ENCODE data around the gene NR6A1.
"Not testable (repeated sequence)": the region's sequence is repeated elsewhere in the genome, so short reads cannot be mapped to it uniquely, and the experiment has no call there.

NR6A1 gene

GRCh38 chr9:124752967-124753366 lies 18.1 kb downstream of the NR6A1 start:
- Histone ChIP-seq H3K27ac (0 out of 2 replicates have a peak overlapping the region, but pooled peaks have one; percentile 29), H3K4me3 (no peak overlapping the region), H3K9me3 (ENCODE audit: low read depth, low read length) (no peaks in the 10 kb centered on the region), H3K9ac (ENCODE audit: insufficient read length) (no peak overlapping the region), H3K36me3 (ENCODE audit: insufficient read depth, low read length) (no peaks in the 10 kb centered on the region)
- DNase-seq (ENCODE audit: low read depth, low spot score): no peak
- no peak for TF ChIP-seq POLR2AphosphoS5 (IDR thresholded peaks at IDR 0.05; ENCODE audit: borderline replicate concordance, low read depth, low read length)
- no peak for TF ChIP-seq EZH2 (IDR thresholded peaks at IDR 0.05)
- no peak for TF ChIP-seq FOXP2 (optimal IDR thresholded peaks at IDR 0.05; ENCODE audit: control extremely low read depth, extremely low read length, insufficient read depth)

DNA sequence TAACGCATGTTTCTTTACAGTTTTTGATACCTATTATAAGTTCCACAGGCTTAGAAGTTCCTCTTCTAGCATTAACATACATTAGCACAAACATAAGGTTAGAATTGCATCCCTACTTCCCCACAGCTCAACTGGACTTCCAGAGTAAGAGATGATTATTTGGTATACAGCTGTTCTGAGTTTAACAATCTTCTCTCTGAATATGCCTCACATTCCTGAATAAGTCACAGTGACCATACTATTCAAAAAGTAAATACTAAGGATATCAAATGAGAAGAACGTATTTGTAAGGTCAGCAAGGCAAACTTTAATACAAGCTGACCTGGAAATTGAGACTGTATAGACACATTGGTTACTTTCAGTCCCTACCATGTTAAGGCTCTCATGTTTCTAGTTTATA lies 21.3 kb downstream of the NR6A1 start:
- no peaks in the 10 kb centered on the region for H3K36me3 ChIP-seq (ENCODE audit: insufficient read depth, low read length)
- DNase-seq (ENCODE audit: low read depth, low spot score): no peak
- no peak overlapping the region for H3K27ac ChIP-seq
- no peak overlapping the region for H3K4me3 ChIP-seq
- no peak overlapping the region for H3K9ac ChIP-seq (ENCODE audit: insufficient read length)
- H3K9me3 ChIP-seq (ENCODE audit: low read depth, low read length): no peaks in the 10 kb centered on the region
- TF ChIP-seq FOXP2 (optimal IDR thresholded peaks at IDR 0.05; ENCODE audit: control extremely low read depth, extremely low read length, insufficient read depth): no peak
- TF ChIP-seq EZH2 (IDR thresholded peaks at IDR 0.05): no peak
- no peak for TF ChIP-seq POLR2AphosphoS5 (IDR thresholded peaks at IDR 0.05; ENCODE audit: borderline replicate concordance, low read depth, low read length)

DNA sequence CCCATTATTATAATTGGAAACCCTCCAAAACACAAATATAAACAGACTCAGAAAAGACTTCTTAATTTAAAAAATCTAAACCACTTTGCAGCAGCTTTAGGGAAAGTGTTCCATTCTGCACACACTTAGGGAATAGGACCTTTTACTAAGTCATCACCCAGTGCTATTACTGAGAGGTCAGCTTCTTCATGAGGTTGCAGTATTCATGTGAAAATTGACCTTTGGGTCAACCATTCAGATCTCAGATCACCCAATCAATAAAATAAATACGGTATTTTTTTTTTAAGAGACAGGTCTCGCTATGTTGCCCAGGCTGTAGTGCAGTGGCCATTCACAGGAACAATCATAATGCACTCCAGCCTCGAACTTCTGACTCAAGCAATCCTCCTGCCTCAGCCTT lies 21.8 kb downstream of the NR6A1 start:
- no peak overlapping the region for H3K4me3 ChIP-seq
- H3K36me3 ChIP-seq (ENCODE audit: insufficient read depth, low read length): no peaks in the 10 kb centered on the region
- no peaks in the 10 kb centered on the region for H3K9me3 ChIP-seq (ENCODE audit: low read depth, low read length)
- no peak overlapping the region for H3K27ac ChIP-seq
- TF ChIP-seq EZH2 (IDR thresholded peaks at IDR 0.05) (no peak), FOXP2 (optimal IDR thresholded peaks at IDR 0.05; ENCODE audit: control extremely low read depth, extremely low read length, insufficient read depth) (no peak), POLR2AphosphoS5 (IDR thresholded peaks at IDR 0.05; ENCODE audit: borderline replicate concordance, low read depth, low read length) (no peak)
- no peak for DNase-seq (ENCODE audit: low read depth, low spot score)
- no peak overlapping the region for H3K9ac ChIP-seq (ENCODE audit: insufficient read length)

DNA sequence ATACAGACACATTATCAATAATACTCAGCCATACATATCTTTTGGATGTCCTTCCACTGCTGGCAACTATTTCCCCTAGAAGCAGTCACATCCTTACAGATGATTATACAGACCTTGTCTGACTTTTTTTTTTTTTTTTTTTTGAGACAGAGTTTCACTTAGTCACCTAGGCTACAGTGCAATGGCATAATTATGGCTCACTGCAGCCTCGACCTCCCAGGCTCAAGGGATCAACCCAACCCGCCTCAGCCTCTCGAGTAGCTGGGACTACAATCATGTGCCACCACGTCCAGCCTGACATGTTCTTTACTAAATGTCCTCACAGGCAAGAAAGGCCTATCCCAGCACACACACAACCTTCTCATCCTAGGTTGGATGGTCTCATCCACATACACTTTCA lies 24.0 kb downstream of the NR6A1 start:
- Histone ChIP-seq H3K36me3 (ENCODE audit: insufficient read depth, low read length) (no peaks in the 10 kb centered on the region), H3K9me3 (ENCODE audit: low read depth, low read length) (no peaks in the 10 kb centered on the region), H3K4me3 (no peak overlapping the region), H3K27ac (no peak overlapping the region), H3K9ac (ENCODE audit: insufficient read length) (no peak overlapping the region)
- TF ChIP-seq EZH2 (IDR thresholded peaks at IDR 0.05) (no peak), POLR2AphosphoS5 (IDR thresholded peaks at IDR 0.05; ENCODE audit: borderline replicate concordance, low read depth, low read length) (no peak), FOXP2 (optimal IDR thresholded peaks at IDR 0.05; ENCODE audit: control extremely low read depth, extremely low read length, insufficient read depth) (no peak)
- DNase-seq (ENCODE audit: low read depth, low spot score): no peak

DNA sequence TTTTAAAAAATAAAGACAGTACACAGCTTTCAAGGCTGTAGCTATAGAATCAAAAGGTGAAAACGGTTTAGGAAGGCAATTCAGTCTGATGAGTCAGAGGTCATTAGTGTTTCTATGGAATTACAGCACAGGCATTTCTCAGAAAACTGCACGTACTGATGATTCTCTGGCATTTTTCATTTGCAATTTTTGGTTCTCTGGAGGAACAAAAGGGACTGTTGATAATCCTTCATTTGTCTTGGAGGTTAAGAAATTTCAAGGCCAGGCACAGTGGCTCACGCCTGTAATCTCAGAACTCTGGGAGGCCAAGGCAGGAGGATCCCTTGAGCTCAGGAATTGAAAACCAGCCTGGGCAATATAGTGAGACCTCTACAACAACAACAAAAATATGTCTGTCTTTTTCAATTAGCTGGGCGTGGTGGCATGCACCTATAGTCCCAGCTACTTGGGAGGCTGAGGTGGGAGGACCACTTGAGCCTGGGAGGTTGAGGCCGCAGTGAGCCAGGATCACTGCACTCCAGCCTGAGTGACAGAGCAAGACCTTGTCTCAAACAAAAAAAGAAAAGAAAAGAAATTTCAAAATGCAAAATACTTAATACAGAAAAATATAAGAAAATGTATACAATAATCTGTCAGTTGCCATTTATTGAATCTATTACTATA lies 27.3 kb downstream of the NR6A1 start:
- Histone ChIP-seq H3K4me3 (no peak overlapping the region), H3K9me3 (ENCODE audit: low read depth, low read length) (no peaks in the 10 kb centered on the region)

DNA sequence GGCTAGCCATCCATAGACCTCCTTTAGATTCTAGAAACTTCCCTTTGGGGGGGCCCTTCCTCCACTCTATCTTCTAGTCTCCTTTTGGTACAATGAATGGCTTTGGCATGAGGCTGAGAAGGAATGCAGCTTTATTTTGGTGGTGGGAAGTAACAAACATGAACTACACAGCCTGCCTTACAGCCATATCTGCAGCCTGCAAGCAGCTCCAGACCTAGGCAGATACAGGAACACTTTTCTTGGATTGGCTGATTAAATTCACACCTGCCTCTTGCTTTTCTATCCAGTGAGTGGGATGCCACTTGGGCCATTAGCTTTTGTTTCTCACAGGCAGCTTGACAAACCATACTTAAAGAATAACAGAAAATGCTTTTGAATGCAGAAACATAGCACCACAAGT lies 28.2 kb downstream of the NR6A1 start:
- H3K36me3 ChIP-seq (ENCODE audit: insufficient read depth, low read length): no peaks in the 10 kb centered on the region
- H3K4me3 ChIP-seq: no peak overlapping the region
- TF ChIP-seq EZH2 (IDR thresholded peaks at IDR 0.05): no peak
- TF ChIP-seq POLR2AphosphoS5 (IDR thresholded peaks at IDR 0.05; ENCODE audit: borderline replicate concordance, low read depth, low read length): no peak
- no peak for TF ChIP-seq FOXP2 (optimal IDR thresholded peaks at IDR 0.05; ENCODE audit: control extremely low read depth, extremely low read length, insufficient read depth)
- no peaks in the 10 kb centered on the region for H3K9me3 ChIP-seq (ENCODE audit: low read depth, low read length)
- no peak overlapping the region for H3K9ac ChIP-seq (ENCODE audit: insufficient read length)
- DNase-seq (ENCODE audit: low read depth, low spot score): no peak
- no peak overlapping the region for H3K27ac ChIP-seq

More for the DNA sequence above, 27.3 kb downstream of the NR6A1 start:
- H3K36me3 ChIP-seq (ENCODE audit: insufficient read depth, low read length): no peaks in the 10 kb centered on the region
- no peak overlapping the region for H3K9ac ChIP-seq (ENCODE audit: insufficient read length)
- no peak overlapping the region for H3K27ac ChIP-seq
- no peak for TF ChIP-seq FOXP2 (optimal IDR thresholded peaks at IDR 0.05; ENCODE audit: control extremely low read depth, extremely low read length, insufficient read depth)
- no peak for TF ChIP-seq POLR2AphosphoS5 (IDR thresholded peaks at IDR 0.05; ENCODE audit: borderline replicate concordance, low read depth, low read length)
- no peak for TF ChIP-seq EZH2 (IDR thresholded peaks at IDR 0.05)
- DNase-seq (ENCODE audit: low read depth, low spot score): no peak

DNA sequence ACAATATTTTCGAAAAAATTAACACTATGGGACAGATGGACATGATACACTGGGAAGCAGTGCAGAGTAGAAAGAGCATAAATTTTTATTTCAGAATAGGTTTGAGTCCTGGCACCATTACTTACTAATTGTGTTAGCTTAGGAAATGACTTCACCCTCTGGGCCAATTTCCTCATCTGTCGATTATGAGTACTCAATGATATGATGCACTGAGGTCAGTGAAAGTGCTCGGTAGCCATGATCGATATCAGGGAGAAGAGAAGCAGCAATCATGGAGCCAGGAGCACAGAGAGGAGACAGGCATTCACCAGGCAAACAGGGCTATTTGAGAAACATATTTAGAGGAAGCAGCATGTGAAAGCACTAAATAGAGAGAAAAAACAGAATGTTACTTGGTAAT lies 29.4 kb downstream of the NR6A1 start:
- no peak for DNase-seq (ENCODE audit: low read depth, low spot score)
- Histone ChIP-seq H3K27ac (no peak overlapping the region), H3K9me3 (ENCODE audit: low read depth, low read length) (no peaks in the 10 kb centered on the region), H3K9ac (ENCODE audit: insufficient read length) (no peak overlapping the region), H3K4me3 (no peak overlapping the region), H3K36me3 (ENCODE audit: insufficient read depth, low read length) (no peaks in the 10 kb centered on the region)
- TF ChIP-seq EZH2 (IDR thresholded peaks at IDR 0.05) (no peak), FOXP2 (optimal IDR thresholded peaks at IDR 0.05; ENCODE audit: control extremely low read depth, extremely low read length, insufficient read depth) (no peak), POLR2AphosphoS5 (IDR thresholded peaks at IDR 0.05; ENCODE audit: borderline replicate concordance, low read depth, low read length) (no peak)

GRCh38 chr9:124741149-124741548 lies 30.0 kb downstream of the NR6A1 start:
- H3K9me3 ChIP-seq (ENCODE audit: low read depth, low read length): no peaks in the 10 kb centered on the region
- H3K9ac ChIP-seq (ENCODE audit: insufficient read length): no peak overlapping the region
- H3K4me3 ChIP-seq: no peak overlapping the region
- DNase-seq (ENCODE audit: low read depth, low spot score): no peak
- no peaks in the 10 kb centered on the region for H3K36me3 ChIP-seq (ENCODE audit: insufficient read depth, low read length)
- TF ChIP-seq EZH2 (IDR thresholded peaks at IDR 0.05) (no peak), FOXP2 (optimal IDR thresholded peaks at IDR 0.05; ENCODE audit: control extremely low read depth, extremely low read length, insufficient read depth) (no peak), POLR2AphosphoS5 (IDR thresholded peaks at IDR 0.05; ENCODE audit: borderline replicate concordance, low read depth, low read length) (no peak)
- H3K27ac ChIP-seq: no peak overlapping the region

DNA sequence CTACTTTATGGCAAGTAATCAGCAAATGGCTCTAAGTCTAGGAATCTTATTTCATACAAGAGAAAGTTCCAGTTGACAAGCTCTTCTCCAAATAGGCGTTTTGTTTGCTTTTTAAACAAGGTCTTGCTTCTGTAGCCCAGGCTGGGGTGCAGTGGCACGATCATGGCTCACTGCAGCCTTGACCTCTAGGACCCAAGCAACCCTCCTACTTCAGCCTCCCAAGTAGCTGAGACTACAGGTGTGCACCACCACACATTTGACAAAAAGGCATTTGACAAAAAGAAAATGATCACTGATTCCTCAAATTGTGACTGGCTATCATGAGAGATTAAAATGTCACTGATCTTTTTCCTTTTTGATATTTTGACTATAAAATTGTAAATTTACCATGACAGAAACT lies 31.8 kb downstream of the NR6A1 start:
- TF ChIP-seq POLR2AphosphoS5 (IDR thresholded peaks at IDR 0.05; ENCODE audit: borderline replicate concordance, low read depth, low read length): no peak
- H3K4me3 ChIP-seq: no peak overlapping the region
- H3K27ac ChIP-seq: no peak overlapping the region
- DNase-seq (ENCODE audit: low read depth, low spot score): no peak
- H3K9me3 ChIP-seq (ENCODE audit: low read depth, low read length): no peaks in the 10 kb centered on the region
- no peak overlapping the region for H3K9ac ChIP-seq (ENCODE audit: insufficient read length)
- H3K36me3 ChIP-seq (ENCODE audit: insufficient read depth, low read length): no peaks in the 10 kb centered on the region

GRCh38 chr9:124738075-124738474 lies 33.0 kb downstream of the NR6A1 start:
- H3K27ac ChIP-seq; DNase-seq (ENCODE audit: low read depth, low spot score); H3K9me3 ChIP-seq (ENCODE audit: low read depth, low read length); H3K9ac ChIP-seq (ENCODE audit: insufficient read length); H3K4me3 ChIP-seq; H3K36me3 ChIP-seq (ENCODE audit: insufficient read depth, low read length): not testable (repeated sequence)
